ENCODE results near the gene CDH4. TPM values are rescaled to one million over a fixed set of nuclear protein-coding genes. Genes with fewer than 3 reads are reported as not detected.

The CDH4 gene
- total and polyA plus RNA-seq, 9 of the 15 experiments (the other 6 are each of a cell fraction or from before 2014, with no cell fraction given), result 0.04 TPM; not detected in 8

- ChIA-PET CTCF (ENCODE audit: low intra/inter-chr PET ratio) (no interaction called here), POLR2A (interaction anchor here (0.6 kb wide), 1 partner anchor 152 kb away, joined by 3 read pairs; no protein-coding TSS in a partner anchor)
- Histone ChIP-seq H3K4me3 (no peak overlapping the region), H3K9me1 (ENCODE audit: control insufficient read depth, insufficient read depth, low read length) (no peaks in the 10 kb centered on the region), H3K27ac (ENCODE audit: extremely low read depth, low read depth, low read length) (no peak overlapping the region), H3K27me3 (ENCODE audit: control insufficient read depth in 2 of 2, insufficient read depth in 2 of 2, low read length in 2 of 2) (peaks cover 19 to 80% of the 10 kb centered on the region in 2 experiments), H3K4me1 (replicated peaks in 1 of 2; ENCODE audit: control insufficient read depth in 2 of 2, insufficient read depth in 2 of 2, low read length in 2 of 2) (no peaks in the 10 kb centered on the region), H3K4me2 (ENCODE audit: insufficient read depth, low read length) (no peak overlapping the region), H3K9ac (ENCODE audit: insufficient read depth in 1 of 2, low read depth in 2 of 2, low read length in 2 of 2) (no peak overlapping the region), H3K79me2 (ENCODE audit: control insufficient read depth, insufficient read depth, low read length) (no peaks in the 10 kb centered on the region), H3K36me3 (ENCODE audit: control insufficient read depth, insufficient read depth, low read length) (no peaks in the 10 kb centered on the region), H2AFZ (ENCODE audit: low read depth, low read length) (no peak overlapping the region), H3K9me3 (replicated peaks; ENCODE audit: control insufficient read depth, insufficient read depth, low read depth, low read length) (no peaks in the 10 kb centered on the region), H4K20me1 (replicated peaks; ENCODE audit: control insufficient read depth, insufficient read depth, low read length) (peaks cover 4% of the 10 kb centered on the region; the same call in 1 of the 2 replicates)
- no peak for ATAC-seq
- no peak for FAIRE-seq
- BruUV-seq (replicated peaks), result no TSS peak
- 0% methylated on average over 9 of the region's 10 CpGs for WGBS (ENCODE audit: insufficient coverage, low coverage, missing lambda C conversion rate)
- no peak for DNase-seq (ENCODE audit: extremely low read depth in 1 of 4, low spot score in 3 of 4)
- in situ Hi-C loops (cut with MboI) (no loop called here), intact Hi-C loops (cut with micrococcal nuclease) (no loop called here)
- no peak for TF ChIP-seq THRAP3 (IDR thresholded peaks at IDR 0.05; ENCODE audit: borderline replicate concordance)
- TF ChIP-seq RBM34 (IDR thresholded peaks at IDR 0.05; ENCODE audit: borderline replicate concordance, insufficient read depth, low read length), result no peak
- TF ChIP-seq CHD2 (IDR thresholded peaks at IDR 0.05; ENCODE audit: low read depth, low read length), result no peak
- no peak for TF ChIP-seq ZNF79 (CRISPR knock-in tag; IDR thresholded peaks at IDR 0.05; ENCODE audit: low read depth)
- TF ChIP-seq ZNF146 (CRISPR knock-in tag; IDR thresholded peaks at IDR 0.05; ENCODE audit: unreplicated experiment), result no peak
- TF ChIP-seq ETV6 (IDR thresholded peaks at IDR 0.05; ENCODE audit: borderline replicate concordance in 1 of 2, low read depth in 2 of 2, low read length in 1 of 2), result no peak
- no peak for TF ChIP-seq ETV6 (CRISPR knock-in tag; IDR thresholded peaks at IDR 0.05; ENCODE audit: borderline replicate concordance)
- no peak for TF ChIP-seq FOXJ3 (CRISPR knock-in tag; IDR thresholded peaks at IDR 0.05)
- no peak for TF ChIP-seq SRSF3 (IDR thresholded peaks at IDR 0.05; ENCODE audit: insufficient read depth, low read length)
- no peak for TF ChIP-seq IFI16 (CRISPR knock-in tag; IDR thresholded peaks at IDR 0.05)
- no peak for TF ChIP-seq E2F3 (CRISPR knock-in tag; IDR thresholded peaks at IDR 0.05)
- no peak for TF ChIP-seq MTA3 (IDR thresholded peaks at IDR 0.05; ENCODE audit: borderline replicate concordance)
- TF ChIP-seq GTF3C2 (IDR thresholded peaks at IDR 0.05; ENCODE audit: borderline replicate concordance, extremely low read depth, insufficient read length), result no peak
- TF ChIP-seq CBX3 (IDR thresholded peaks at IDR 0.05; ENCODE audit: borderline replicate concordance in 1 of 2, low read length in 2 of 2), result no peak
- no peak for TF ChIP-seq ZNF311 (CRISPR knock-in tag; IDR thresholded peaks at IDR 0.05)
- TF ChIP-seq GABPB1 (CRISPR knock-in tag; IDR thresholded peaks at IDR 0.05), result no peak
- TF ChIP-seq CBX5 (IDR thresholded peaks at IDR 0.05; ENCODE audit: borderline replicate concordance, low read depth), result no peak
- no peak for TF ChIP-seq LARP7 (IDR thresholded peaks at IDR 0.05)
- TF ChIP-seq RUNX1 (IDR thresholded peaks at IDR 0.05; ENCODE audit: low read depth), result no peak
- no peak for TF ChIP-seq MXI1 (IDR thresholded peaks at IDR 0.05; ENCODE audit: low read depth, low read length)
- no peak for TF ChIP-seq USF2 (CRISPR knock-in tag; IDR thresholded peaks at IDR 0.05)
Measured at GRCh38 chr20:61736001-61736635, 484.1 kb downstream of the CDH4 start.
